GM12878 (cell line): Measurements from ENCODE around the gene PPP1R3C.

Experiments used
- CEBPB ChIP-seq, 2 experiments: fragments of 150-350 bp in 1 of 2; IDR thresholded peaks; 2 replicates each; pipeline ENCODE4 v1.6.1; 2012 to 2014; ENCODE audit warnings: low read depth in 2 of 2, low read length in 2 of 2, borderline replicate concordance in 1 of 2, inconsistent platforms in 1 of 2
- CHD1 ChIP-seq: IDR thresholded peaks from 2 replicates; pipeline ENCODE4 v1.6.1; 2012; ENCODE audit warnings: low read depth, low read length, improper control_type of control experiment
- EED ChIP-seq: sonication (generic); IDR thresholded peaks from 2 replicates; pipeline ENCODE4 v1.6.1; 2016; ENCODE audit warnings: antibody characterized with exemption, low read depth
- FOS ChIP-seq: IDR thresholded peaks from 3 replicates; pipeline ENCODE4 v1.6.1; 2011; ENCODE audit warnings: borderline replicate concordance; ENCODE audit not compliant: insufficient read length; ENCODE audit errors: extremely low read depth
- MYC ChIP-seq: IDR thresholded peaks from 2 replicates; pipeline ENCODE4 v1.6.1; 2011; ENCODE audit warnings: mild to moderate bottlenecking, low read length, moderate library complexity, inconsistent platforms; ENCODE audit not compliant: insufficient read depth, insufficient replicate concordance, insufficient read length, severe bottlenecking
- POLR2A ChIP-seq: IDR thresholded peaks from 2 replicates; pipeline ENCODE4 v1.6.1; 2011; ENCODE audit warnings: low read depth, mild to moderate bottlenecking, low read length
- SP1 ChIP-seq: IDR thresholded peaks from one replicate; pipeline ENCODE4 v1.6.1; 2011; ENCODE audit warnings: low read depth, low read length
- SREBF2 ChIP-seq: IDR thresholded peaks from 2 replicates; pipeline ENCODE4 v1.6.1; 2012; ENCODE audit warnings: mild to moderate bottlenecking, low read length
- TF ChIP-seq, protein P1 (sequence below), 3 experiments: IDR thresholded peaks in 2 of 3; conservative IDR thresholded peaks in 1 of 3; 2 replicates each; pipeline ENCODE4 v1.5.1; 2011; ENCODE audit warnings: low read depth in 3 of 3, low read length in 3 of 3, mild to moderate bottlenecking in 3 of 3, control low read depth in 2 of 3, moderate library complexity in 2 of 3, inconsistent platforms in 1 of 3, mixed read lengths in 1 of 3; ENCODE audit not compliant: control insufficient read depth in 2 of 3, insufficient read depth in 1 of 3; ENCODE audit errors: extremely low read depth in 1 of 3
- TF ChIP-seq, protein P2 (sequence below): fragments of 450-650 bp; IDR thresholded peaks from 2 replicates; pipeline ENCODE4 v1.6.1; 2017; ENCODE audit warnings: mild to moderate bottlenecking, moderate library complexity
- TF ChIP-seq, protein P3 (sequence below): fragments of 450-650 bp; IDR thresholded peaks from 2 replicates; pipeline ENCODE4 v1.6.1; 2017; ENCODE audit warnings: antibody characterized with exemption, mild to moderate bottlenecking, moderate library complexity
- TF ChIP-seq, protein P4 (sequence below): fragments of 450-650 bp; IDR thresholded peaks from 2 replicates; pipeline ENCODE4 v1.6.1; 2017; ENCODE audit warnings: mild to moderate bottlenecking

DNA sequence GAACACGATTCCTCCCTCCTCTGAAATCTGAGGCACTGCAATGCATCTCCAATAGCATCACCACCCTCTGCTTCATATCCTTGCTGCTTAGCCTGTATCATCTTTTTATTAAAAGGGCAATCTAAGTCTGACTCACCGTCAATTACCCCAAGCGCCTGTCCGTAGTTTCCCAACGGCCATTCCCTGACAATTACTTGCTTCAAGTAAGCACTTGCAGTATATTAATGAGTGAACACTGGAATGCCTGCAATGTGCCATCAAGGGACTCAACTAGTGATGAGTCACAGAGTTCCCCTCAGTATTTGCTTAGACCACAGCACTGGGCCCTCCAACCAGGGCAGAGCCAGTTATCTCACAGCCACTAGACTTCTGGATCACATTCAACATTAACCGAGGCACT is 19.5 kb upstream of the PPP1R3C start:
- TF ChIP-seq FOS, result no peak
- no peak for TF ChIP-seq POLR2A
- TF ChIP-seq, protein P1, sequence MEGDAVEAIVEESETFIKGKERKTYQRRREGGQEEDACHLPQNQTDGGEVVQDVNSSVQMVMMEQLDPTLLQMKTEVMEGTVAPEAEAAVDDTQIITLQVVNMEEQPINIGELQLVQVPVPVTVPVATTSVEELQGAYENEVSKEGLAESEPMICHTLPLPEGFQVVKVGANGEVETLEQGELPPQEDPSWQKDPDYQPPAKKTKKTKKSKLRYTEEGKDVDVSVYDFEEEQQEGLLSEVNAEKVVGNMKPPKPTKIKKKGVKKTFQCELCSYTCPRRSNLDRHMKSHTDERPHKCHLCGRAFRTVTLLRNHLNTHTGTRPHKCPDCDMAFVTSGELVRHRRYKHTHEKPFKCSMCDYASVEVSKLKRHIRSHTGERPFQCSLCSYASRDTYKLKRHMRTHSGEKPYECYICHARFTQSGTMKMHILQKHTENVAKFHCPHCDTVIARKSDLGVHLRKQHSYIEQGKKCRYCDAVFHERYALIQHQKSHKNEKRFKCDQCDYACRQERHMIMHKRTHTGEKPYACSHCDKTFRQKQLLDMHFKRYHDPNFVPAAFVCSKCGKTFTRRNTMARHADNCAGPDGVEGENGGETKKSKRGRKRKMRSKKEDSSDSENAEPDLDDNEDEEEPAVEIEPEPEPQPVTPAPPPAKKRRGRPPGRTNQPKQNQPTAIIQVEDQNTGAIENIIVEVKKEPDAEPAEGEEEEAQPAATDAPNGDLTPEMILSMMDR (IDR thresholded peaks at IDR 0.05 in 2 of 3, conservative IDR thresholded peaks at IDR 0.05 in 1 of 3; ENCODE audit: control insufficient read depth in 2 of 3, extremely low read depth in 1 of 3, insufficient read depth in 1 of 3, low read depth in 3 of 3, low read length in 3 of 3), result no peak
- TF ChIP-seq SREBF2, result no peak
- TF ChIP-seq EED, result no peak
- TF ChIP-seq CHD1, result no peak
- no peak for TF ChIP-seq CEBPB (IDR thresholded peaks at IDR 0.05; ENCODE audit: borderline replicate concordance in 1 of 2, low read depth in 2 of 2, low read length in 2 of 2)
- TF ChIP-seq, protein P2, sequence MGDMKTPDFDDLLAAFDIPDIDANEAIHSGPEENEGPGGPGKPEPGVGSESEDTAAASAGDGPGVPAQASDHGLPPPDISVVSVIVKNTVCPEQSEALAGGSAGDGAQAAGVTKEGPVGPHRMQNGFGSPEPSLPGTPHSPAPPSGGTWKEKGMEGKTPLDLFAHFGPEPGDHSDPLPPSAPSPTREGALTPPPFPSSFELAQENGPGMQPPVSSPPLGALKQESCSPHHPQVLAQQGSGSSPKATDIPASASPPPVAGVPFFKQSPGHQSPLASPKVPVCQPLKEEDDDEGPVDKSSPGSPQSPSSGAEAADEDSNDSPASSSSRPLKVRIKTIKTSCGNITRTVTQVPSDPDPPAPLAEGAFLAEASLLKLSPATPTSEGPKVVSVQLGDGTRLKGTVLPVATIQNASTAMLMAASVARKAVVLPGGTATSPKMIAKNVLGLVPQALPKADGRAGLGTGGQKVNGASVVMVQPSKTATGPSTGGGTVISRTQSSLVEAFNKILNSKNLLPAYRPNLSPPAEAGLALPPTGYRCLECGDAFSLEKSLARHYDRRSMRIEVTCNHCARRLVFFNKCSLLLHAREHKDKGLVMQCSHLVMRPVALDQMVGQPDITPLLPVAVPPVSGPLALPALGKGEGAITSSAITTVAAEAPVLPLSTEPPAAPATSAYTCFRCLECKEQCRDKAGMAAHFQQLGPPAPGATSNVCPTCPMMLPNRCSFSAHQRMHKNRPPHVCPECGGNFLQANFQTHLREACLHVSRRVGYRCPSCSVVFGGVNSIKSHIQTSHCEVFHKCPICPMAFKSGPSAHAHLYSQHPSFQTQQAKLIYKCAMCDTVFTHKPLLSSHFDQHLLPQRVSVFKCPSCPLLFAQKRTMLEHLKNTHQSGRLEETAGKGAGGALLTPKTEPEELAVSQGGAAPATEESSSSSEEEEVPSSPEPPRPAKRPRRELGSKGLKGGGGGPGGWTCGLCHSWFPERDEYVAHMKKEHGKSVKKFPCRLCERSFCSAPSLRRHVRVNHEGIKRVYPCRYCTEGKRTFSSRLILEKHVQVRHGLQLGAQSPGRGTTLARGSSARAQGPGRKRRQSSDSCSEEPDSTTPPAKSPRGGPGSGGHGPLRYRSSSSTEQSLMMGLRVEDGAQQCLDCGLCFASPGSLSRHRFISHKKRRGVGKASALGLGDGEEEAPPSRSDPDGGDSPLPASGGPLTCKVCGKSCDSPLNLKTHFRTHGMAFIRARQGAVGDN, result no peak
- TF ChIP-seq, protein P3, sequence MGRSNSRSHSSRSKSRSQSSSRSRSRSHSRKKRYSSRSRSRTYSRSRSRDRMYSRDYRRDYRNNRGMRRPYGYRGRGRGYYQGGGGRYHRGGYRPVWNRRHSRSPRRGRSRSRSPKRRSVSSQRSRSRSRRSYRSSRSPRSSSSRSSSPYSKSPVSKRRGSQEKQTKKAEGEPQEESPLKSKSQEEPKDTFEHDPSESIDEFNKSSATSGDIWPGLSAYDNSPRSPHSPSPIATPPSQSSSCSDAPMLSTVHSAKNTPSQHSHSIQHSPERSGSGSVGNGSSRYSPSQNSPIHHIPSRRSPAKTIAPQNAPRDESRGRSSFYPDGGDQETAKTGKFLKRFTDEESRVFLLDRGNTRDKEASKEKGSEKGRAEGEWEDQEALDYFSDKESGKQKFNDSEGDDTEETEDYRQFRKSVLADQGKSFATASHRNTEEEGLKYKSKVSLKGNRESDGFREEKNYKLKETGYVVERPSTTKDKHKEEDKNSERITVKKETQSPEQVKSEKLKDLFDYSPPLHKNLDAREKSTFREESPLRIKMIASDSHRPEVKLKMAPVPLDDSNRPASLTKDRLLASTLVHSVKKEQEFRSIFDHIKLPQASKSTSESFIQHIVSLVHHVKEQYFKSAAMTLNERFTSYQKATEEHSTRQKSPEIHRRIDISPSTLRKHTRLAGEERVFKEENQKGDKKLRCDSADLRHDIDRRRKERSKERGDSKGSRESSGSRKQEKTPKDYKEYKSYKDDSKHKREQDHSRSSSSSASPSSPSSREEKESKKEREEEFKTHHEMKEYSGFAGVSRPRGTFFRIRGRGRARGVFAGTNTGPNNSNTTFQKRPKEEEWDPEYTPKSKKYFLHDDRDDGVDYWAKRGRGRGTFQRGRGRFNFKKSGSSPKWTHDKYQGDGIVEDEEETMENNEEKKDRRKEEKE, result no peak
- TF ChIP-seq, protein P4, sequence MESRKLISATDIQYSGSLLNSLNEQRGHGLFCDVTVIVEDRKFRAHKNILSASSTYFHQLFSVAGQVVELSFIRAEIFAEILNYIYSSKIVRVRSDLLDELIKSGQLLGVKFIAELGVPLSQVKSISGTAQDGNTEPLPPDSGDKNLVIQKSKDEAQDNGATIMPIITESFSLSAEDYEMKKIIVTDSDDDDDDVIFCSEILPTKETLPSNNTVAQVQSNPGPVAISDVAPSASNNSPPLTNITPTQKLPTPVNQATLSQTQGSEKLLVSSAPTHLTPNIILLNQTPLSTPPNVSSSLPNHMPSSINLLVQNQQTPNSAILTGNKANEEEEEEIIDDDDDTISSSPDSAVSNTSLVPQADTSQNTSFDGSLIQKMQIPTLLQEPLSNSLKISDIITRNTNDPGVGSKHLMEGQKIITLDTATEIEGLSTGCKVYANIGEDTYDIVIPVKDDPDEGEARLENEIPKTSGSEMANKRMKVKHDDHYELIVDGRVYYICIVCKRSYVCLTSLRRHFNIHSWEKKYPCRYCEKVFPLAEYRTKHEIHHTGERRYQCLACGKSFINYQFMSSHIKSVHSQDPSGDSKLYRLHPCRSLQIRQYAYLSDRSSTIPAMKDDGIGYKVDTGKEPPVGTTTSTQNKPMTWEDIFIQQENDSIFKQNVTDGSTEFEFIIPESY, result no peak
- TF ChIP-seq MYC, result no peak
- no peak for TF ChIP-seq SP1
